HepG2 (cell line): ENCODE measurements around the gene METTL6. TPM values are rescaled to one million over a fixed set of nuclear protein-coding genes. Genes with fewer than 3 reads are reported as not detected.

ENCODE experiments used
- CREM ChIP-seq, 2 experiments: sonication (generic) in 1 of 2; formaldehyde crosslinking in 1 of 2; IDR thresholded peaks; 2 replicates each; pipeline versions ENCODE4 v1.4.0 to v1.6.1; 2016 to 2020; ENCODE audit warnings: antibody characterized with exemption in 1 of 2, mild to moderate bottlenecking in 1 of 2, missing genetic modification reagents in 1 of 2
- EEA1 ChIP-seq: sonication (generic); formaldehyde crosslinking; IDR thresholded peaks from 2 replicates; pipeline ENCODE4 v1.5.1; 2020; ENCODE audit warnings: mild to moderate bottlenecking, missing genetic modification reagents, borderline replicate concordance
- HOXD1 ChIP-seq: sonication (generic); formaldehyde crosslinking; IDR thresholded peaks from 2 replicates; pipeline ENCODE4 v1.5.0; 2020; ENCODE audit warnings: missing genetic modification reagents
- PCBP2 ChIP-seq: fragments of 200-400 bp; formaldehyde crosslinking; optimal IDR thresholded peaks from 2 replicates; pipeline ENCODE3; 2018; ENCODE audit warnings: low read length, low read depth; ENCODE audit not compliant: poor library complexity, severe bottlenecking
- TAF15 ChIP-seq: fragments of 200-400 bp; formaldehyde crosslinking; IDR thresholded peaks from one replicate; pipeline ENCODE4 v1.6.1; 2018; ENCODE audit warnings: mild to moderate bottlenecking, low read depth, low read length; ENCODE audit not compliant: poor library complexity, severe bottlenecking
- U2AF1 ChIP-seq: fragments of 200-400 bp; formaldehyde crosslinking; optimal IDR thresholded peaks from 2 replicates; pipeline ENCODE3; 2017; ENCODE audit warnings: mild to moderate bottlenecking, low read depth, low read length
- ZNF879 ChIP-seq: sonication (generic); formaldehyde crosslinking; IDR thresholded peaks from 2 replicates; pipeline ENCODE4 v1.8.1; 2023; ENCODE audit warnings: missing genetic modification reagents
- polyA plus RNA-seq, 8 experiments: library from polyadenylated mRNA; depleted of rRNA in 3 of 8; stranded (reverse) in 7 of 8; unstranded in 1 of 8; fragments of >200 nt; fragmentation: Illumina TruSeq in 4 of 8; extraction: Trizol in 4 of 8; gene quantifications; 2 replicates each; pipeline versions ENCODE4 v1.2.1 to v1.2.3, GENCODE V29; 2011 to 2016; ENCODE audit warnings: low read depth in 4 of 8, missing spikeins in 1 of 8, mixed read lengths in 1 of 8; ENCODE audit not compliant: insufficient read depth in 1 of 8
- total RNA-seq, 5 experiments: library from RNA; depleted of rRNA; stranded (reverse); fragments of >200 nt; fragmentation: Illumina TruSeq; extraction: Trizol; gene quantifications; 2 replicates each; pipeline ENCODE4 v1.2.3, GENCODE V29; 2016; ENCODE audit warnings: low read depth in 1 of 5
- TF ChIP-seq, protein P1 (sequence below): sonication (generic); formaldehyde crosslinking; IDR thresholded peaks from 2 replicates; pipeline ENCODE4 v1.4.0; 2020; ENCODE audit warnings: missing genetic modification reagents
- TF ChIP-seq, protein P2 (sequence below): IDR thresholded peaks from 2 replicates; pipeline ENCODE4 v1.6.1; 2018; ENCODE audit warnings: missing genetic modification reagents, mild to moderate bottlenecking, missing compliant biosample characterization
- TF ChIP-seq, protein P3 (sequence below): IDR thresholded peaks from 2 replicates; pipeline ENCODE4 v1.6.1; 2018; ENCODE audit warnings: missing genetic modification reagents
- TF ChIP-seq, protein P4 (sequence below): sonication (generic); formaldehyde crosslinking; IDR thresholded peaks from 2 replicates; pipeline ENCODE4 v1.9.0; 2022; ENCODE audit warnings: low read depth, missing genetic modification reagents
- TF ChIP-seq, protein P5 (sequence below): sonication (generic); IDR thresholded peaks from 2 replicates; pipeline ENCODE4 v1.6.1; 2016; ENCODE audit warnings: low read depth, borderline replicate concordance
- TF ChIP-seq, protein P6 (sequence below): sonication (generic); formaldehyde crosslinking; IDR thresholded peaks from 2 replicates; pipeline ENCODE4 v1.8.1; 2023; ENCODE audit warnings: missing genetic modification reagents, inconsistent platforms, borderline replicate concordance

Gene METTL6
- total and polyA plus RNA-seq, 2 of the 13 experiments (the other 11 are each of a cell fraction or from before 2014, with no cell fraction given): 17.2 to 29.4 TPM

DNA sequence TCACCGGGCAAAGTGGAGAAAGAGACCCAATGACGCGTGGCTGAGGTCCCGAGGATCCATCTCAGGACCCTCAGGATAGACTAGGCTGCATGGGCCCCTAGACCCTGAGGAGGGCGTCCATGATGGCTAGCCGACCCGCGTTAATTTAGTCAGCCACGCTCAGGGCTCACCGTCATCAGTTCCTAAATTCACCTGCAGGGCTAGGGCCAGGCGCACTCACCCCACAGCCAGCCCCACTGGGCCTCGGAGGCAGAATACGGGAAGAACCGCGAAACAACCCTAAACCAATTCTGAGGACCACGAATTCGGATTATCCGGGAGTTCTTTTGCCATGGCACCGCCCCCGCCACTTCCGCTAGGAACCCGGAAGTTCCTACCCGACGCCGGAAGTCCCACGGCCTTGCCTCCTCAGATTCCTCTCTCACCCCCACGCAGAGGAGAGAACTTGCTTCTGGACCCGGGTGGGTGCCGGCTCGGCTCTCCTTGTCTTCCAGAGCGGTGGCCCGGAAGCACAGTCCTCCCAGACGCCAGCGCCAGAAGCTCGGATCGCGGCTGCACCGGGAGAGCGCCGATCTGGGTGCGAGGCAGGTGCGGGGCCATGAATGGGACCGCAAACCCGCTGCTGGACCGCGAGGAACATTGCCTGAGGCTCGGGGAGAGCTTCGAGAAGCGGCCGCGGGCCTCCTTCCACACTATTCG lies at the start of gene METTL6, which contains the start of gene EAF1 (continued):
- TF ChIP-seq, protein P1, sequence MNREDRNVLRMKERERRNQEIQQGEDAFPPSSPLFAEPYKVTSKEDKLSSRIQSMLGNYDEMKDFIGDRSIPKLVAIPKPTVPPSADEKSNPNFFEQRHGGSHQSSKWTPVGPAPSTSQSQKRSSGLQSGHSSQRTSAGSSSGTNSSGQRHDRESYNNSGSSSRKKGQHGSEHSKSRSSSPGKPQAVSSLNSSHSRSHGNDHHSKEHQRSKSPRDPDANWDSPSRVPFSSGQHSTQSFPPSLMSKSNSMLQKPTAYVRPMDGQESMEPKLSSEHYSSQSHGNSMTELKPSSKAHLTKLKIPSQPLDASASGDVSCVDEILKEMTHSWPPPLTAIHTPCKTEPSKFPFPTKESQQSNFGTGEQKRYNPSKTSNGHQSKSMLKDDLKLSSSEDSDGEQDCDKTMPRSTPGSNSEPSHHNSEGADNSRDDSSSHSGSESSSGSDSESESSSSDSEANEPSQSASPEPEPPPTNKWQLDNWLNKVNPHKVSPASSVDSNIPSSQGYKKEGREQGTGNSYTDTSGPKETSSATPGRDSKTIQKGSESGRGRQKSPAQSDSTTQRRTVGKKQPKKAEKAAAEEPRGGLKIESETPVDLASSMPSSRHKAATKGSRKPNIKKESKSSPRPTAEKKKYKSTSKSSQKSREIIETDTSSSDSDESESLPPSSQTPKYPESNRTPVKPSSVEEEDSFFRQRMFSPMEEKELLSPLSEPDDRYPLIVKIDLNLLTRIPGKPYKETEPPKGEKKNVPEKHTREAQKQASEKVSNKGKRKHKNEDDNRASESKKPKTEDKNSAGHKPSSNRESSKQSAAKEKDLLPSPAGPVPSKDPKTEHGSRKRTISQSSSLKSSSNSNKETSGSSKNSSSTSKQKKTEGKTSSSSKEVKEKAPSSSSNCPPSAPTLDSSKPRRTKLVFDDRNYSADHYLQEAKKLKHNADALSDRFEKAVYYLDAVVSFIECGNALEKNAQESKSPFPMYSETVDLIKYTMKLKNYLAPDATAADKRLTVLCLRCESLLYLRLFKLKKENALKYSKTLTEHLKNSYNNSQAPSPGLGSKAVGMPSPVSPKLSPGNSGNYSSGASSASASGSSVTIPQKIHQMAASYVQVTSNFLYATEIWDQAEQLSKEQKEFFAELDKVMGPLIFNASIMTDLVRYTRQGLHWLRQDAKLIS (CRISPR knock-in tag): no peak
- no peak for TF ChIP-seq PCBP2
- TF ChIP-seq, protein P2, sequence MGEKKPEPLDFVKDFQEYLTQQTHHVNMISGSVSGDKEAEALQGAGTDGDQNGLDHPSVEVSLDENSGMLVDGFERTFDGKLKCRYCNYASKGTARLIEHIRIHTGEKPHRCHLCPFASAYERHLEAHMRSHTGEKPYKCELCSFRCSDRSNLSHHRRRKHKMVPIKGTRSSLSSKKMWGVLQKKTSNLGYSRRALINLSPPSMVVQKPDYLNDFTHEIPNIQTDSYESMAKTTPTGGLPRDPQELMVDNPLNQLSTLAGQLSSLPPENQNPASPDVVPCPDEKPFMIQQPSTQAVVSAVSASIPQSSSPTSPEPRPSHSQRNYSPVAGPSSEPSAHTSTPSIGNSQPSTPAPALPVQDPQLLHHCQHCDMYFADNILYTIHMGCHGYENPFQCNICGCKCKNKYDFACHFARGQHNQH: 0 out of 2 replicates have a peak, but pooled peaks have one; percentile 17
- 0 out of 2 replicates have a peak, but pooled peaks have one; percentile 58 for TF ChIP-seq CREM (IDR thresholded peaks at IDR 0.05)
- no peak for TF ChIP-seq CREM (CRISPR knock-in tag; IDR thresholded peaks at IDR 0.05)
- TF ChIP-seq, protein P3, sequence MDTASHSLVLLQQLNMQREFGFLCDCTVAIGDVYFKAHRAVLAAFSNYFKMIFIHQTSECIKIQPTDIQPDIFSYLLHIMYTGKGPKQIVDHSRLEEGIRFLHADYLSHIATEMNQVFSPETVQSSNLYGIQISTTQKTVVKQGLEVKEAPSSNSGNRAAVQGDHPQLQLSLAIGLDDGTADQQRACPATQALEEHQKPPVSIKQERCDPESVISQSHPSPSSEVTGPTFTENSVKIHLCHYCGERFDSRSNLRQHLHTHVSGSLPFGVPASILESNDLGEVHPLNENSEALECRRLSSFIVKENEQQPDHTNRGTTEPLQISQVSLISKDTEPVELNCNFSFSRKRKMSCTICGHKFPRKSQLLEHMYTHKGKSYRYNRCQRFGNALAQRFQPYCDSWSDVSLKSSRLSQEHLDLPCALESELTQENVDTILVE (CRISPR knock-in tag): no peak
- TF ChIP-seq, protein P4, sequence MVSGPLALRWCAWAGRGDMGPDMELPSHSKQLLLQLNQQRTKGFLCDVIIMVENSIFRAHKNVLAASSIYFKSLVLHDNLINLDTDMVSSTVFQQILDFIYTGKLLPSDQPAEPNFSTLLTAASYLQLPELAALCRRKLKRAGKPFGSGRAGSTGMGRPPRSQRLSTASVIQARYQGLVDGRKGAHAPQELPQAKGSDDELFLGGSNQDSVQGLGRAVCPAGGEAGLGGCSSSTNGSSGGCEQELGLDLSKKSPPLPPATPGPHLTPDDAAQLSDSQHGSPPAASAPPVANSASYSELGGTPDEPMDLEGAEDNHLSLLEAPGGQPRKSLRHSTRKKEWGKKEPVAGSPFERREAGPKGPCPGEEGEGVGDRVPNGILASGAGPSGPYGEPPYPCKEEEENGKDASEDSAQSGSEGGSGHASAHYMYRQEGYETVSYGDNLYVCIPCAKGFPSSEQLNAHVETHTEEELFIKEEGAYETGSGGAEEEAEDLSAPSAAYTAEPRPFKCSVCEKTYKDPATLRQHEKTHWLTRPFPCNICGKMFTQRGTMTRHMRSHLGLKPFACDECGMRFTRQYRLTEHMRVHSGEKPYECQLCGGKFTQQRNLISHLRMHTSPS (CRISPR knock-in tag): no peak
- TF ChIP-seq EEA1 (CRISPR knock-in tag): no peak
- TF ChIP-seq U2AF1: no peak
- TF ChIP-seq, protein P5, sequence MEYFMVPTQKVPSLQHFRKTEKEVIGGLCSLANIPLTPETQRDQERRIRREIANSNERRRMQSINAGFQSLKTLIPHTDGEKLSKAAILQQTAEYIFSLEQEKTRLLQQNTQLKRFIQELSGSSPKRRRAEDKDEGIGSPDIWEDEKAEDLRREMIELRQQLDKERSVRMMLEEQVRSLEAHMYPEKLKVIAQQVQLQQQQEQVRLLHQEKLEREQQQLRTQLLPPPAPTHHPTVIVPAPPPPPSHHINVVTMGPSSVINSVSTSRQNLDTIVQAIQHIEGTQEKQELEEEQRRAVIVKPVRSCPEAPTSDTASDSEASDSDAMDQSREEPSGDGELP: no peak
- no peak for TF ChIP-seq HOXD1 (CRISPR knock-in tag)
- no peak for TF ChIP-seq TAF15
- peak; percentile 39; the same call in 1 of the 2 replicates for TF ChIP-seq ZNF879
- TF ChIP-seq, protein P6, sequence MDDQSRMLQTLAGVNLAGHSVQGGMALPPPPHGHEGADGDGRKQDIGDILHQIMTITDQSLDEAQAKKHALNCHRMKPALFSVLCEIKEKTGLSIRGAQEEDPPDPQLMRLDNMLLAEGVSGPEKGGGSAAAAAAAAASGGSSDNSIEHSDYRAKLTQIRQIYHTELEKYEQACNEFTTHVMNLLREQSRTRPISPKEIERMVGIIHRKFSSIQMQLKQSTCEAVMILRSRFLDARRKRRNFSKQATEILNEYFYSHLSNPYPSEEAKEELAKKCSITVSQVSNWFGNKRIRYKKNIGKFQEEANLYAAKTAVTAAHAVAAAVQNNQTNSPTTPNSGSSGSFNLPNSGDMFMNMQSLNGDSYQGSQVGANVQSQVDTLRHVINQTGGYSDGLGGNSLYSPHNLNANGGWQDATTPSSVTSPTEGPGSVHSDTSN: 0 out of 2 replicates have a peak, but pooled peaks have one; percentile 20
